HG03469 (cell line): ENCODE data around the gene TDRD10.
"Not testable (repeated sequence)": the region's sequence is repeated elsewhere in the genome, so short reads cannot be mapped to it uniquely, and the experiment has no call there.

Experiments used
- ATAC-seq: cut with Tn5 transposase; IDR thresholded peaks from one replicate; pipeline ENCODE4 v1.9.1; 2021; ENCODE audit warnings: mild to moderate bottlenecking, moderate library complexity, moderate number of reproducible peaks; ENCODE audit not compliant: unreplicated experiment

The TDRD10 gene

DNA sequence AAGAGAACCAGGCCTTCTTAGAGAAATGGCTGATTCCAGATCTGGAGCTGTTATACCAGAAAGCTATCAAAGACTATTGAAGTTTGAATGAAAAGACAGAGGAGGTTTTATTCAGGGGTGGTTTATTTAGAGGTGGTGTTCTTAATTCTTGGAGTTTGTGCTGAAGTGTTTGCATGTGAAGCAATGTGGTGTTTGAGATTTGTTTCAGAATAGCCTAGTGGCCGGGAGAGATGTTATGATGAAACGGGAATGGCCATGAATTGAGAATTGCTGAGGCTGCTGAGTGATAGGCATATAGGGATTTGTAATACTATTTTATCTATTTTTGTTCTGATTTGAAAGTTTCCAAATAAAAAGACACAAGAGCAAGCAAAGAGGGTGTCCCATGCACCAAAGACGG lies 10.7 kb downstream of the TDRD10 start:
- no peak for ATAC-seq

DNA sequence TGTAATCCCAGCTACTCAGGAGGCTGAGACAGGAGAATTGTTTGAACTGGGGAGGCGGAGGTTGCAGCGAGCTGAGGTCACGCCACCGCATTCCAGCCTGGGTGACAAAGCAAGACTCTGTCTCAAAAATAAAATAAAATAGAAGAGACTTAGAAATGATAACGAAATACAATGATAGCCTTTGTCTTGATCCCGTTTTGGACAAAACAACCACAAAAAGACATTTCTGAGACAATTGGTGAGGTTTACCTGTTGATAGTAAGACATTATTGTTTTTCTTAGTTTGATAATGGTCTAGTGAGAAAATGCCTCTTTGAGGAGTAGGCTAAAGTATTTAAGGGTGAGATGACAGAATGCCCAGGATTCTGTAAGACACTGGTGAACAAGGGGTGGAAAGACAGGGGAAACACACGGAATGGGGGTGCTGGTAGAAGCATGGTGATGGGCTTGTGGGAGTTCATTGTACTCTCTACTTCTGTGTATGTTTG lies 12.1 kb downstream of the TDRD10 start:
- no peak for ATAC-seq

DNA sequence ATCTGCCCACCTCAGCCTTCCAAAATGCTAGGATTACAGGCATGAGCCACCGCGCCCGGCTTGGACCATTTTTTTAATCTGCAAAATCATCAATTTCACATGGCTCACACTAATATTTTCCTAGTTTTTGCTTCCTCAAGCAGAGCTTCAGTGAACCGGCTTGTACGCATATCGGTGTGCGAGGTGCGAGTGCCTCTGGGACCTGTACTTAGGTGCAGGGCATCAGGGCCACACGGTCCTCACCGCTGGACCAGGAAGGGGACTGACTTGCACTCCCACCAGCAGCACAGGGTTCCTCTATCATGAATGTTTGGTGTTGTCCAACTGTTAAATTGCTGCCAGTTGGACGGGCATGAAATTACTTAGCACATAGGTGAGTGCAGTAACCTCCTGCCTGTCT lies 15.6 kb downstream of the TDRD10 start:
- ATAC-seq, result no peak

DNA sequence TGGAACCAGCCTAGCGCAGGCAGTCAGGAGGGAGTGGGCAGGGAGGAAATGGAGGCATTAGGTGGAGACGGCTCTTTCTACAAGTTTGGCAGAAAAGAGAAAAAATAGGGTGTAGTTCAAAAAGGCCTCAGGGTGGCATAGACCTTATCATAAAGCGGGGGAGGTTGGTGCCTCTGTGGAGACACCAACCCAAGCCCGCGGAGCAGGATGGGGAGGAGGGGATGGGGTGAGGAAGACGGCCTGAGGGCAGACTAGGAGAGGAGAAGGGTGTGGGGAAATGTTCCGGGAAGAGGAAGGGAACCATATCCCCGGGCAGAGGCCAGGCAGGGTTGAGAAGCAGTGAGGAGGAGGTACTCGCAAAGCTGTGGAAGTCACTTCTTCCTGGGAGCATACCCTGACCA lies 17.6 kb downstream of the TDRD10 start:
- no peak for ATAC-seq

DNA sequence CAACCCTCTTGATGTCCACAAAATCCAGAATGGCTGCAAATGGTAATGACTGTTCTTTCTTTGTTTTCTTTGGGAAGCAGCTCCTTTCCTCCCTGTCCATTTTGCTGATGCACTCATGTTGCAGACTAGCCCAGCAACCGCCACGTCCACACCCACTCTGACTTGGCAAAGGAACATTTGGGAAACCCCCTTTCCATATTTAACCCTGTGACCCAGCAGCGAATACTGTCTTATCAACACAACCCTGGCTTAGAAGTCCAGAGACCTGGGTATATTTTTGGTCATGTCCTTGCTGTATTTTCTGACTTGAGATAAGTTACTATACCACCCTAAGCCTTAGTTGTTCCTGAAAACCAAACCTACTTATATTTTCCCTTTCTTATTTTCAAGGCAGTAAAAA lies 18.3 kb downstream of the TDRD10 start:
- ATAC-seq, result no peak

DNA sequence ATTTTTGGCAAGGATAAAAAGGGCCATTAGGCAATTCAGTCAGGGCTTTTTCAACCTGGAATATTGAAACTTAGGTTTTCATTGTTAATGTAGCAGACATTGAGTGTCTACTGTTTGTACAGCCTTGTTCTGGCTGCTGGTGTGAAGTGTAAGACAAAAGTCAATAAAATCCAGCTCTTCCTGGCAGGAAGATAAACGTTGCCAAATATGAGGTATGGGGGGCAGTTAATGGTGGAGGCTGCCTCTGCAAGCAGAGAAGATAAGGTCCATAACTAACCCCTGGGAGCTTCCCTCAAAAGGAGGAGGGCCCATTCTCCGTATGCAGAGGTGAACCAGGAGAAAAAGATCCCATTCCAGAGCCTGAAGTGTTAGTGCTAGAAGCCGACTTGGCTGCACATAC lies 19.7 kb downstream of the TDRD10 start:
- ATAC-seq, result no peak

DNA sequence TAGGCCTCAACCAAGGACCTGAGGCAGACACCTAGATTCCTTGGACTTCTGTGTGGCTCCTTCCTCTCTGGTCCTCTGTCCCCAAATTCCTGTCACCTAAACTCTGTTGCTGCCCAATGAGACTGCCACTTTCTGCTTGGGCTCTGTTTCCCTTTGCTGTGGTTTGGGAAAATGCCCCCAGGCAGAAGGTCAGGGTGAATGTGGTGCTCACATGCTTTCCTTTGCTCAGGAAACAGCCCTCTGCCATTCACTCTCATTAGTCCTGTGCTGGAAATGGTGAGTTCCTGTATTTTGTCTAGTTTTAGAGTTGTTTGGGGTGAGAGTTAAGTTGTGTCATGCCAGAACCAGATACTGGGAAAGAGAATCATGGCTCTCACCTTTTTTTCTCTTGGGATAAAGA lies 22.9 kb downstream of the TDRD10 start:
- ATAC-seq, result no peak

DNA sequence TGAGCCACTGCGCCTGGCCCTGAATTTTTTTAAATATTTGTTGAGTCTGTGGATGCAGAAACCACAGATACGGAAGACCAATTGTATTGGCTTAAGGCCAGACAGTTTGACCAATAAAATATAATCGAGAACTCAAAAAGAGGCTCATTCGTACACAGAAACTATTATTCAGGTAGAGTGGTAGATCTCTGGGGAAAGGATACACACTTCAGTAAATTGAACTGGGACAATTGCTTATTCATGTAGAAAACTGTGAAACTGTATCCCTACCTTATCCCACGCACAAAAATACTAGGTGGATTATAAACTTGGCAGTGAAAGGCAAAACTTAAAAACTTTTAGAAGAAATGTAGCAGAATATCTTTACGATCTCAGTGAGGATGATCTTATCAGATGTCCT lies 25.2 kb downstream of the TDRD10 start:
- no peak for ATAC-seq

DNA sequence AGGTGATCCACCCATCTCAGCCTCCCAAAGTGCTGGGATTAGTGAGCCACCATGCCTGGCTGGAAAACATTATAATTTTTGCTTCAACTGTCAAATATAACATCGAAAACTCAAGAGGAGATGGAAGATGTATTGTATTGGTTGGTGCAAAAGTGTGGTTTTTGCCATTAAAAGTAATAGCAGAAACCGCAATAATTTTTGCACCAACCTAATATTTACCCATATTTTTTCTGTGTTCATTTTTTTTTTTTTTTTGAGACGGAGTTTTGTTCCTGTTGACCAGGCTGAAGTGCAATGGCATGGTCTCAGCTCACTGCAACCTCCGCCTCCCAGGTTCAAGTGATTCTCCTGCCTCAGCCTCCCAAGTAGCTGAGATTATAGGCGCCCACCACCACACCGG lies 27.3 kb downstream of the TDRD10 start:
- no peak for ATAC-seq

DNA sequence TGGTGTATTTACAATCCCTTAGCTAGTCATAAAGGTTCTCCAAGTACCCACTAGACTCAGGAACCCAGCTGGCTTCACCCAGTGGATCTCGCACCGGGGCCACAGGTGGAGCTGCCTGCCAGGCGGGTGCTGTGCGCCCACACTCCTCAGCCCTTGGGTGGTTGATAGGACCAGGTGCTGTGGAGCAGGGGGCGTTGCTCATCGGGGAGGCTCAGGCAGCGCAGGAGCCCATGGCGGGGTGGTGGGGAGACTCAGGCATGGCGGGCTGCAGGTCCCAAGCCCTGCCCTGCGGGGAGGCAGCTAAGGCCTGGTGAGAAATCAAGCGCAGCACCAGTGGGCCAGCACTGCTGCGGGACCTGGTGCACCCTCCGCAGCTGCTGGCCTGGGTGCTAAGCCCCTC lies 29.9 kb downstream of the TDRD10 start:
- not testable (repeated sequence) for ATAC-seq

DNA sequence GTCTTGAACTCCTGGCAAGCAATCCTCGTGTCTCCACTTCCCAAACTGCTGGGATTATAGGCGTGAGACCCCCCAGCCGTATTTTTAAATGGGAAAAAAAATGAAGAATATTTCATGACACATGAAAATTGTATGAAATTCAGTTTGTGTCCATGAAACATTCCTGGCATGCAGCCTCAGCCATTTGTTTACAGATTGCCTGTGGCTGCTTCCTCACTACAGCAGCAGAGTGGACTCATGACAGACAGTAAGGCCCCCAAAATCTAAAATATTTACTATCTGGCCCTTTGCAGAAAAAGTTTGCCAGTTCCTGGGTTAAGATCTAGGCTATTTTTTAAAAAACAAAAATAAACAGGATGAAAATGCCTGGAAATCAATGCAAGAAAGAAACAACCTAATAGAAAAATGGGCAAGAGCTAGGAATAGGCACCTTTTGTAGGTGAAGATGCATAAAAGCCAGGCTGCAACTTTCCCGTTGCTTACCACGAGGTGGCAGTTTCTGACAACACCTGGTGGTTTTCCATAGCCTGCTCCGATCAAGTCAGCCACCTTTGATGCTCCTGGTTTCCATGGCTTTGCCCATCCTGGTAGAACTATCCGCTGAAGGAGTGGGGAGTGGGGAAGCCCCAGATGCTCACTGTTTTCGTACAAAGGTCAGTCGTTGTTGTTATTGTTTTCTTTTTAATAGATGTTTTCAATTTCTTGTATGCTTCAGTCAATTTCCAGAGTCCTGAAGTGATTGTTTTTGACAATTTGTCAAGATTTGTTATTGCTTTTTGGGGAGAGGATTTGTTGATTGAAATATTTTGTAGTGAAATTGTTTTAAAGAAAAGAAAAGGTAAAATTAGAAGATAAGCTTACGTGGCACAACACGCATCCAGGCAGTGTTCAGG lies 32.2 kb downstream of the TDRD10 start:
- no peak for ATAC-seq

DNA sequence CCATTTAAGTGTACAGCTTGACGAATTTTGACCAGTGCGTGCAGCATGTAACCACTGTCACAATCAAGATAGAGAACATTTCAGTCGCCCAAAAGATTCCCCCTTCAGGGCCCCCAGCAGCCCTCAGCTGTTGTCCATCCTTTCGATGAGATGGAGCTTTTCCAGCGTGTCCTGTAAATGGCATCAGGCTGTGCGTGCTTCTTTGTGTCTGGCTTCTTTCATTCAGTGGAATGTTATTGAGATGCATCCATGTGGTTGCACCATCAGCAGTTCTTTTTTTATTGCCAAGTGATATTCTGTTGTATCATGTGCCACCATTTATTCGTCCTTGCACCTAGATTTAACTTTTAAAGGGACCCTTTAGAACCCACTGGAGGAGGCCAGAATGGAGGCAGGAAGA lies 34.6 kb downstream of the TDRD10 start:
- no peak for ATAC-seq

DNA sequence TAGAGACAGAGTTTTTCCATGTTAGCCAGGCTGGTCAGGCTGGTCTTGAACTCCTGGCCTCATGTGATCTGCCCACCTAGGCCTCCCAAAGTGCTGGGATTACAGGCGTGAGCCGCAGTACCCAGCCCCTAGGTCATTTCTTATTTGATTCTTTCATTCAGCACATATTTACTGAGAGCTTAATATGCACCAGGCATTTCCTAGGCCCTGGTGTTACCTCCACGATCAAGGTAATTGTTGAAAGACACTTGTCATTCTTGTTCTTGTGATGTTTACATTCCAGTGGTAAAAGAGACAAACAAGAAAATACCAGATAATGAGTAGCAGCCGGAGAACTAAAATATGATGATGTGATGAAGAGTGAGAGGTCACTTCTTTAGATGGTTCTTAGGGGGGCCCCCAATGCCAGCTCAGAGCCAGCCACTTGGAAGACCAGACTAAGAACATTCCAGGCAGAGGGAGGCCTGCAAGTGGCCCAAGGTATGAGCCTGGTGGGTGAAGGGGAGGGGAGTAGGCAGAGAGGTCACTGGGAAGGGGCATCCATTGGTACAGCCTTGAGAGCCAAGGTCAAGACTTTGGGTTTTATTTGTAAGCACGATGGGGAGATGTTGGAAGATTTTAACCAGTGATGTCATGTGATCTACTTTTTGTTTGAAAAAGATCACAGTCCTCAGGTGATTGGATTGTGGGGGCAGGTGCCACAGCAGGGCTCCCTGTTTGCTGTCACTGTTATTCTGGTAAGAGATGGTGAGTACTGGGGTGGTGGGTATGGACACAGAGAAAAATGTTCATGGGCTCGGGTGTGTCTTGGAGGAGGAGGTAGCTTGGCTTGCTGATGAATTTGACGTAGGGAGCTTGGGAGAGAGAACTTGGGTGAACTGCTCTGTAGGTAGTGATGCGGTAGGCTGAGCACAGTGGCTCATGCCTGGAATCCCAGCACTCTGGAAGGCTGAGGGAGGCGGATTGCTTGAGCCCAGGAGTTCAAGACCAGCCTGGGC lies 37.8 kb downstream of the TDRD10 start:
- ATAC-seq, result no peak

DNA sequence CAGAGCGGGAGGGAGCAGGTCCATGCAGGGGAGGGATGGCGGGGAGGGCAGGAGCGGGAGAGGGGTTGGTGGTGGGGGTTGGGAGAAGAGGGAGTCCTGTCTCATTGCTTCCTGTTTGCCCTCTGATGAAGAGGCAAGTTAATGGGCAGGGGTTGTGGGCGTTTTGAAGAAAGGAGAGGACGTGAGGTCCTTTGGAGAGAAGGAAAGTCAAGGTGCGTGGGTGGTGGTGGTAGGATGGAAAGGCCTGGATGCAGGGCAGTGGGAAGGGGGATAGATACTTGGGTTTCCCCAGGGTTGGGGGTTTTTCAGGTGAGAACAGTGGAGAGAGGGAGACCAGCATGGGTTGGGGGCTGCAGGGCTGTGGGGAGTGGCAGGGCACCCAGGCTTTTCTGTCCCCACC lies 39.2 kb downstream of the TDRD10 start:
- no peak for ATAC-seq

DNA sequence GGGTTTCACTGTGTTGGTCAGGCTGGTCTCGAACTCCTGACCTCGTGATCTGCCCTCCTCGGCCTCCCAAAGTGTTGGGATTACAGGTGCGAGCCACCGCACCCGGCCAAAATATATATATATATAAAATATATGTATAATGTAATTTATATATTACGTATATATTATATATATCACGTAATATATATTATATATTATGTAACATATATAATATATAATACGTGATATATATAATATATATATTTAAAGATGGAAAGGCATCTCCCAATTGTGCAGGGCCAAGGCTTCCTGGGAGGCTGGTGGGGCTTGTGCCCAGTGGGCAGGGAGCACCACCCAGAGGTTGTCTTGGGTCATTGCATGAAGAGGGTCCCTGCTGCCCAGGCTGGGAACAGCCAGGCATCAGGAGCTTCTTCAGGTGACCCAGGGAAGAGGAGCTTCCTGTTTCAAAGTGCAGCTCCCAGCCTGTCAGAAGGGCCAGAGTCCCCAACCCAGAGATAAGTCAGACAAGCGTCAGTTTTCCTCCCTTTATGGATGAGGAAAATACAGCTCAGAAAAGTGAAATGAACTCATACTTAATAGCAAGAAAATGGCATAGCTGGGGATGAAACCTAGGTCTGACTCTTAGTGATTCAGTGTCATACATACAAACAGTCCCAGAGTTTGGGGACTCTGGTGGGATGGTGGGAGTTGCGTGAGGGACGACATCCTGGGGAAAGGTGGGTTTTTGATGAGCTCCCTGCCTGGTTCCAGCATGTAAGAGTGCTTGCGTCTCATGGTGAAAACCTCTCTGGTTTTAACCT lies 44.4 kb downstream of the TDRD10 start:
- no peak for ATAC-seq

DNA sequence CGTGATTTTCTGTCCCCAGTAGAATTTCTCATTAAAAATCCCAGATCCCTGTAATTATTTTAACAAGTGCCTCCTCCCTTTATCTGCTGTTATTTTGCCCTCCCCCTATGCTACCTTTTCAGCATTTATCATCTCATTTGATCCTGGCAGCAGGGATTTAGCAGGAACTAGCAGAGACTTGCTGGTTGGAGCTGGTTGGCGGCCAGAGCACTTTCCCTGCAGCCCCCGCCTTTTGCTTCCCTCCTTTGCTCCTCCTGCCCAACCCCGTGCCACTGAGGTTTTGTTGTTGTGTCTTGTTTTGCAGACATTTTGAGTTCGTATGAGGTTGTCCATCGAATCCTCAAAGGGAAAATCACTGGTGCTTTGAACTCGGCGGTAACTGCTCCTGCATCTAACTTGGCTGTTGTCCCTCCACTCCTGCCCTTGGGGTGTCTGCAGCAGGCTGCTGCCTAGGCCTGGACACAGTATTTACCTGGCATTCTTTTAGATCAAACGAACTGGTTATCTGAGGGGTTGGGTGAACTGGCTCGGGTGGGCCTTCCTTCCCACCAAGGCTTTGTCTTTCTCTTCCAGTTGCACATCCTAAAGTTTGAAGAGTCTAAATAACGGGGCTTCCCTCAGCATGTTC lies 45.2 kb downstream of the TDRD10 start:
- ATAC-seq, result no peak

DNA sequence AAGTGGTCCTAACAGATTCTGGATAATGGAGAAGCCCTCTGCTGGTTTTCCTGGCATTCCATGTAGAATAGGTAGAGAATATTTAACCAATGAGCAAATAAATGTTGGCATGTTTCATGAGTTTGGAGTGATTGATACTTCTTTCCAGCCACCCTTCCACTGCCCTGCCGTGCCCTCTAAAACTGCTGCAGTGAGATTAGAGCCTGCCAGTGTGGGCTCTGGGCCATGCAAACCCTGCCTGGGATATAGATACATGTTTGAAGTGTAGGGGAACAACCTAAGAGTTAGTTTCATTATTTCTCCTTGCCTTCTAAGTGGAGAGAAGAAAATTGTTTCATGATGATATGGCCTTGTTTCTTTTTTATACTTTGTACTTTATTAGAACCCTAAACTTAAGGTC lies 46.0 kb downstream of the TDRD10 start:
- ATAC-seq, result no peak

DNA sequence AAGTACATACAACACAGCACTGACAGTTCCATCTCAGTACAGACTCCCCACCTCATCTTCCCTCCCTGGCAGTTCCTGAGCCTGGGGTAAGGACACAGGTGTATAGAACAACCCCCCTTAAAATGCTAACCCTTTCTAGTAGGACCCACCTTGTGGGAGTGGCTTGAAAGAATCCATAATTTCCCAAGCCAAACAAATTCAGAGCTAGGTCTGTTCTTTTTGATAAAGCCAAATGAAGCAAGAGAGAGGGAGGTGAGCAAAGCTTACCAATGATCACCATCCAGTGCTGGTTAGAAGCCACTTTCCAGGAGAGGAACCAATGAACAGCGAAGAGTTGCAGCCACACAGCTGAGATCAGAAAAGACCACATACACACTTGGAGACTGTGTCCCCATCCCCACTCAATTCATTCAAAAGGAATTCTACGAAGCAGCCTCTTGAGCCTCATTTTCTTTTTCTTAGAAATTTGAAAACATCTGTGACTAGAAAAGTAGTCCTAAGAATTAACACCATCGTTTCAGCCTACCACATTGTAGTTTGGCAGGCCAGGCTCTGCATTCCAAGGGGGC lies 47.3 kb downstream of the TDRD10 start:
- no peak for ATAC-seq

DNA sequence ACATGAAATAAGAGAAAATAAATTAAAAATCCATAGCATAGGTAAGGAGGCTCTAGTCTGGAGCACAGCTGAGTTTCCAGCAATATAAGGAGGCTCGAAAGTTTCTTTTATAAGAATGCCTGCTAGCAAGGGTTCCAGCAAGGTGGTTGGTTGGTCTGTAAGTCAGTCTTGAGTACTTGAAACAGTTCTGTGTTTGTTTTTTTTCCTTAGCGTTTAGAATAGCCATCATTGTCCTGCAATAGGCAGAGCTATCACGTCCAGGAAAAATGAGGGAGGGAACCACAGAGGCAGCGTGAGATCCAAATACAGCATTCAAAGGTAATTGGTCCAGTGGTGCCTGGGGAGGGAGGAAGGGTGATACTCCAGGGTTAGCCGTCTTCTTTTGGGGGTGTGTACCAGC lies 48.1 kb downstream of the TDRD10 start:
- no peak for ATAC-seq

DNA sequence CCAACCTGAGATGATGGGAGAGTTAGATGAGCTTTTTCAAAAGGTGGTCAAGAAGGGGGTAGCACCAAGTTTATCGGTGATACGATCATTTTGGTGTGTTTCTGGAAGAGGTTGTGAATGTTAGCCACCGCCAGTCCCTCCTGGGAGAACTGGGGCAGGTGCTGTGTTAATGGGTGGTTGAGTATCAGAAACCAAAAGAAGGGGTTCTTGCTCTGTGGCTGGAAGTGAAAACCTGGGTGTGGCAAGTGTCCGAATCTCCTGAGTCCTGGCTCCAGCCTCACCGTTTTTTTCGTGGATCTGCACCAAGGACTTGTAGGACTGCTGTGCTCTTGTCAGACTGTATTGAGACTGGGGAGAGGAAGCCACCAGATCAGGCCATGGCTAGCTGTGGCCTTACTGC lies 48.6 kb downstream of the TDRD10 start:
- ATAC-seq, result no peak
